Neuronal stem cell (in vitro differentiated cells): ENCODE measurements around the gene TSPAN4. TPM values are rescaled to one million over a fixed set of nuclear protein-coding genes. Genes with fewer than 3 reads are reported as not detected.
A peak's percentile ranks its signal among the peaks of the same experiment; 100 is the strongest.

Experiments used
- DNase-seq: peaks from one replicate; pipeline ENCODE4 v3.0.0-alpha.2; 2013; ENCODE audit warnings: low spot score
- H2AFZ ChIP-seq: one replicate; pipeline ENCODE4 v1.6.1; 2013; ENCODE audit warnings: mild to moderate bottlenecking, low read length, inconsistent platforms
- H2AK5ac ChIP-seq: 2 replicates; pipeline ENCODE4 v1.6.1; 2013; ENCODE audit warnings: low read depth, mild to moderate bottlenecking, inconsistent platforms, low read length, moderate library complexity, mixed read lengths
- H2BK120ac ChIP-seq: 2 replicates; pipeline ENCODE4 v1.6.1; 2013; ENCODE audit warnings: low read depth, mild to moderate bottlenecking, inconsistent platforms, low read length, moderate library complexity, mixed read lengths
- H2BK12ac ChIP-seq: one replicate; pipeline ENCODE4 v1.6.1; 2013; ENCODE audit warnings: low read length, inconsistent platforms
- H2BK15ac ChIP-seq: 2 replicates; pipeline ENCODE4 v1.6.1; 2013; ENCODE audit warnings: mild to moderate bottlenecking, low read length, inconsistent platforms, mixed read lengths
- H2BK5ac ChIP-seq: one replicate; pipeline ENCODE4 v1.6.1; 2013; ENCODE audit warnings: inconsistent platforms, mild to moderate bottlenecking, low read length, moderate library complexity
- H3K14ac ChIP-seq: one replicate; pipeline ENCODE4 v1.6.1; 2013; ENCODE audit warnings: low read length, inconsistent platforms
- H3K18ac ChIP-seq: 2 replicates; pipeline ENCODE4 v1.6.1; 2013; ENCODE audit warnings: low read length, inconsistent platforms
- H3K23ac ChIP-seq: 2 replicates; pipeline ENCODE4 v1.6.1; 2013; ENCODE audit warnings: low read depth, mild to moderate bottlenecking, mixed read lengths, low read length, inconsistent platforms; ENCODE audit not compliant: poor library complexity
- H3K27ac ChIP-seq: replicated peaks from 3 replicates; pipeline ENCODE4 v1.5.1; 2013; ENCODE audit warnings: low read length, inconsistent platforms
- H3K27me3 ChIP-seq, 3 experiments: 2 replicates each; pipeline ENCODE4 v1.6.1; 2013; ENCODE audit warnings: low read length in 3 of 3, mild to moderate bottlenecking in 2 of 3, inconsistent platforms in 1 of 3, low read depth in 1 of 3, mixed read lengths in 1 of 3, moderate library complexity in 1 of 3; ENCODE audit not compliant: control insufficient read depth in 3 of 3, insufficient read depth in 3 of 3
- H3K36me3 ChIP-seq, 2 donors: replicated peaks in 1 of 2; 2 replicates each; pipeline ENCODE4 v1.6.1; 2013; ENCODE audit warnings: low read length in 2 of 2; ENCODE audit not compliant: control insufficient read depth in 2 of 2, insufficient read depth in 2 of 2
- H3K4ac ChIP-seq: 2 replicates; pipeline ENCODE4 v1.6.1; 2013; ENCODE audit warnings: inconsistent platforms, mild to moderate bottlenecking, low read length, moderate library complexity
- H3K4me1 ChIP-seq, 2 donors: 1 replicate in 1 of 2; 2 replicates in 1 of 2; pipeline ENCODE4 v1.6.1; 2013; ENCODE audit warnings: low read length in 2 of 2, low read depth in 1 of 2; ENCODE audit not compliant: control insufficient read depth in 2 of 2, insufficient read depth in 1 of 2
- H3K4me2 ChIP-seq: one replicate; pipeline ENCODE4 v1.6.1; 2013; ENCODE audit warnings: mild to moderate bottlenecking, low read length, inconsistent platforms; ENCODE audit not compliant: insufficient read depth, poor library complexity, severe bottlenecking
- H3K4me3 ChIP-seq, 2 donors: 2 replicates each; pipeline ENCODE4 v1.5.1; 2013; ENCODE audit warnings: low read length in 2 of 2, mild to moderate bottlenecking in 2 of 2, inconsistent platforms in 1 of 2, moderate library complexity in 1 of 2
- H3K79me1 ChIP-seq: one replicate; pipeline ENCODE4 v1.6.1; 2013; ENCODE audit warnings: low read depth, mild to moderate bottlenecking, inconsistent platforms, low read length, moderate library complexity
- H3K9ac ChIP-seq: one replicate; pipeline ENCODE4 v1.6.1; 2013; ENCODE audit warnings: mild to moderate bottlenecking, low read depth, low read length, inconsistent platforms; ENCODE audit not compliant: poor library complexity
- H3K9me3 ChIP-seq, 2 donors: replicated peaks in 1 of 2; 2 replicates each; pipeline versions ENCODE3 to v1.6.1; 2013; ENCODE audit warnings: low read length in 2 of 2, mild to moderate bottlenecking in 2 of 2, inconsistent platforms in 1 of 2, low read depth in 1 of 2, mixed read lengths in 1 of 2, moderate library complexity in 1 of 2; ENCODE audit not compliant: control insufficient read depth in 2 of 2, insufficient read depth in 1 of 2
- H4K8ac ChIP-seq: one replicate; pipeline ENCODE4 v1.6.1; 2013; ENCODE audit warnings: low read depth, mild to moderate bottlenecking, inconsistent platforms, low read length, moderate library complexity
- H4K91ac ChIP-seq: one replicate; pipeline ENCODE4 v1.6.1; 2013; ENCODE audit warnings: low read length, low read depth, mild to moderate bottlenecking, inconsistent platforms; ENCODE audit not compliant: poor library complexity
- WGBS, 2 donors: extraction: QIAGEN DNeasy Blood & Tissue Kit; methylation state at CpG; one replicate each; pipeline ENCODE4 v1.1.7; 2013; ENCODE audit warnings: missing lambda C conversion rate in 2 of 2, mixed read lengths in 1 of 2; ENCODE audit not compliant: insufficient read length in 2 of 2, insufficient replicate concordance in 1 of 2; ENCODE audit errors: extremely low coverage in 2 of 2; 5-methylcytosine and 5-hydroxymethylcytosine counted together
- polyA plus RNA-seq, 2 experiments: library from polyadenylated mRNA; stranded (reverse); fragments of 200-250 nt; gene quantifications; one replicate each; pipeline ENCODE4 v1.2.3, GENCODE V29; 2013

TSPAN4 gene
- polyA plus RNA-seq (2013, experiment 1 of 2), result 39.4 TPM
- polyA plus RNA-seq (2013, experiment 2 of 2), result 35.6 TPM

- Histone ChIP-seq H3K4me3 (peak within 1 kb of the TSS; percentile 96), H3K79me1 (peaks cover 24% of the 10 kb centered on the region), H3K9ac (peak within 1 kb of the TSS; percentile 98), H2BK15ac (peak within 1 kb of the TSS; percentile 98), H4K91ac (peak within 1 kb of the TSS; percentile 72), H3K27ac (peak within 1 kb of the TSS; percentile 84), H3K4me1 (peaks cover 23 to 28% of the 10 kb centered on the region in 2 donors), H2BK120ac (peak within 1 kb of the TSS; percentile 91), H3K23ac (peak within 1 kb of the TSS; percentile 89), H2AFZ (peak within 1 kb of the TSS; percentile 99), H3K27me3 (no peaks in the 10 kb centered on the region), H3K4ac (no peak within 1 kb of the TSS), H3K4me2 (peak within 1 kb of the TSS; percentile 83), H2BK12ac (peak within 1 kb of the TSS; percentile 69), H2AK5ac (peak within 1 kb of the TSS; percentile 100), H3K14ac (peak within 1 kb of the TSS; percentile 89), H4K8ac (no peak within 1 kb of the TSS), H3K36me3 (peaks cover 35 to 40% of the 10 kb centered on the region in 2 donors), H3K18ac (peak within 1 kb of the TSS; percentile 99), H3K9me3 (no peaks in the 10 kb centered on the region), H2BK5ac (peak within 1 kb of the TSS; percentile 99)
- DNase-seq, result peak; percentile 90
- WGBS, 2 donors, result no CpG with 5 or more reads among the region's 87 CpGs
Observed at GRCh38 chr11:842370-843002, at the start of gene TSPAN4, which contains the start of gene POLR2L. TSPAN4 (plus strand) TSS chr11:842852; CDS start chr11:850305, 7,453 bp downstream. POLR2L (minus strand) TSS chr11:842529; CDS start chr11:842508, 21 bp downstream.

- H3K18ac ChIP-seq, result no peak overlapping the region
- DNase-seq, result no peak
- no peak overlapping the region for H2AK5ac ChIP-seq
- peak overlapping the region; percentile 89 for H3K23ac ChIP-seq
- peak overlapping the region; percentile 21 for H3K9ac ChIP-seq
- H2AFZ ChIP-seq, result no peak overlapping the region
- H3K4me3 ChIP-seq, result no peak overlapping the region
- no CpG with 5 or more reads among the region's 13 CpGs for WGBS, 2 donors
- no peak overlapping the region for H4K8ac ChIP-seq
- H2BK15ac ChIP-seq, result no peak overlapping the region
- H2BK120ac ChIP-seq, result no peak overlapping the region
- H3K9me3 ChIP-seq, result no peaks in the 10 kb centered on the region
- no peak overlapping the region for H3K14ac ChIP-seq
- no peak overlapping the region for H3K4me2 ChIP-seq
- H3K36me3 ChIP-seq, result peaks cover 19 to 40% of the 10 kb centered on the region in 2 donors
- H3K79me1 ChIP-seq, result peaks cover 21% of the 10 kb centered on the region
- no peak overlapping the region for H2BK5ac ChIP-seq
- H3K27me3 ChIP-seq, result no peaks in the 10 kb centered on the region
- no peak overlapping the region for H3K27ac ChIP-seq
- H4K91ac ChIP-seq, result no peak overlapping the region
- H3K4ac ChIP-seq, result no peak overlapping the region
- no peak overlapping the region for H2BK12ac ChIP-seq
- peaks cover 18 to 27% of the 10 kb centered on the region in 2 donors for H3K4me1 ChIP-seq
Observed at GRCh38 chr11:792873-793272, 49.8 kb upstream of the TSPAN4 start.

- H3K4me2 ChIP-seq, result no peak overlapping the region
- no peak overlapping the region for H4K8ac ChIP-seq
- peak overlapping the region; percentile 12 for H3K9ac ChIP-seq
- H4K91ac ChIP-seq, result no peak overlapping the region
- H3K27me3 ChIP-seq, result no peaks in the 10 kb centered on the region
- H3K4me3 ChIP-seq, result no peak overlapping the region
- peaks cover 24% of the 10 kb centered on the region for H3K79me1 ChIP-seq
- H3K4ac ChIP-seq, result no peak overlapping the region
- no peak overlapping the region for H2BK12ac ChIP-seq
- no peak for DNase-seq
- H3K9me3 ChIP-seq, result no peaks in the 10 kb centered on the region
- H2AFZ ChIP-seq, result no peak overlapping the region
- H2BK15ac ChIP-seq, result no peak overlapping the region
- no peak overlapping the region for H3K23ac ChIP-seq
- no peak overlapping the region for H2AK5ac ChIP-seq
- no peak overlapping the region for H3K14ac ChIP-seq
- peaks cover 19 to 40% of the 10 kb centered on the region in 2 donors for H3K36me3 ChIP-seq
- H2BK120ac ChIP-seq, result no peak overlapping the region
- H3K27ac ChIP-seq, result no peak overlapping the region
- no peak overlapping the region for H2BK5ac ChIP-seq
- no CpG with 5 or more reads among the region's 7 CpGs for WGBS, 2 donors
- peaks cover 18 to 27% of the 10 kb centered on the region in 2 donors for H3K4me1 ChIP-seq
- H3K18ac ChIP-seq, result no peak overlapping the region
Observed at GRCh38 chr11:793556-793955, 49.1 kb upstream of the TSPAN4 start.

GRCh38 chr11:794013-794765 is 48.5 kb upstream of the TSPAN4 start:
- Histone ChIP-seq H3K27me3 (no peaks in the 10 kb centered on the region), H3K4me2 (no peak overlapping the region), H2AK5ac (peak overlapping the region; percentile 56), H3K4me1 (peaks cover 18 to 21% of the 10 kb centered on the region in 2 donors), H3K36me3 (peaks cover 19 to 43% of the 10 kb centered on the region in 2 donors), H3K14ac (no peak overlapping the region), H4K91ac (no peak overlapping the region), H3K79me1 (peaks cover 24% of the 10 kb centered on the region), H3K23ac (peak overlapping the region; percentile 95), H4K8ac (no peak overlapping the region), H3K27ac (no peak overlapping the region), H3K4me3 (peak overlapping the region in 1 of 2 donors; percentile 26), H3K4ac (no peak overlapping the region), H2BK120ac (no peak overlapping the region), H2BK15ac (no peak overlapping the region), H3K18ac (no peak overlapping the region), H3K9me3 (no peaks in the 10 kb centered on the region), H2AFZ (no peak overlapping the region), H3K9ac (peak overlapping the region; percentile 70), H2BK5ac (peak overlapping the region; percentile 82), H2BK12ac (no peak overlapping the region)
- no peak for DNase-seq
- WGBS, 2 donors, result no CpG with 5 or more reads among the region's 31 CpGs
